GM18519 (cell line): ENCODE measurements around the gene BICD2.

Experiments used
- ATAC-seq: cut with Tn5 transposase; IDR thresholded peaks from one replicate; pipeline ENCODE4 v1.9.1; 2021; ENCODE audit warnings: mild to moderate bottlenecking, moderate library complexity; ENCODE audit not compliant: unreplicated experiment, low FRiP score

Gene BICD2

GRCh38 chr9:92680166-92681119 is 84.2 kb downstream of the BICD2 start:
- ATAC-seq: no peak

GRCh38 chr9:92679413-92680165 is 85.0 kb downstream of the BICD2 start:
- no peak for ATAC-seq

- ATAC-seq: no peak
Observed at GRCh38 chr9:92671323-92671722, 93.3 kb downstream of the BICD2 start.

- ATAC-seq: peak; percentile 90
Observed at GRCh38 chr9:92669890-92670708, 94.5 kb downstream of the BICD2 start, which contains the start of gene IPPK. Gene IPPK (minus strand): TSS chr9:92670131. CDS start chr9:92669988, 143 bp downstream.

GRCh38 chr9:92669527-92669889 is 95.1 kb downstream of the BICD2 start:
- ATAC-seq: no peak

- no peak for ATAC-seq
Observed at GRCh38 chr9:92668746-92669526, 95.7 kb downstream of the BICD2 start.

GRCh38 chr9:92666912-92667532 is 97.6 kb downstream of the BICD2 start:
- no peak for ATAC-seq

GRCh38 chr9:92666236-92666635 is 98.4 kb downstream of the BICD2 start:
- no peak for ATAC-seq

- no peak for ATAC-seq
Observed at GRCh38 chr9:92665836-92666235, 98.8 kb downstream of the BICD2 start.

- ATAC-seq: no peak
Observed at GRCh38 chr9:92664394-92665152, 100.1 kb downstream of the BICD2 start.

GRCh38 chr9:92663951-92664350 is 100.7 kb downstream of the BICD2 start:
- no peak for ATAC-seq

GRCh38 chr9:92663126-92663525 is 101.5 kb downstream of the BICD2 start:
- ATAC-seq: no peak

- no peak for ATAC-seq
Observed at GRCh38 chr9:92661743-92662142, 102.9 kb downstream of the BICD2 start.
